Measurements from ENCODE around the gene KIF18B.

KIF18B gene

DNA sequence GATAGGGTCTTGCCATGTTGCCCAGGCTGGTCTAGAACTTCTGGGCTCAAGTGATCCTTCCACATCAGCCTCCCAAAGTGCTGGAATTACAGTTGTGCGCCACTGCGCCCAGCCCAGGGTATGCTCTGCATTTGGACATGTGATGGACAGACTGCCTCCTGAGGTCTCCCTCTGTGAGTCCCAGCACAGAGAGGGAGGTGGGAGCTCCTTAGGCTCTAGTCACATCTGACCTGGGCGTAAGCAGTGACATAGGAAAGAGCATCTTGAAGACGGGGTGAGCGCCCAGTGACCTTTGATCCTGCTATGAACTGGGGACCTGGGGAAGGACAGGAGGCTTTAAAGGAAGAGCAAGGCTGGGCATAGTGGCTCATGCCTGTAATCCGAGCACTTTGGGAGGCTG, 30.1 kb downstream of the KIF18B start:
- no peak for DNase-seq

DNA sequence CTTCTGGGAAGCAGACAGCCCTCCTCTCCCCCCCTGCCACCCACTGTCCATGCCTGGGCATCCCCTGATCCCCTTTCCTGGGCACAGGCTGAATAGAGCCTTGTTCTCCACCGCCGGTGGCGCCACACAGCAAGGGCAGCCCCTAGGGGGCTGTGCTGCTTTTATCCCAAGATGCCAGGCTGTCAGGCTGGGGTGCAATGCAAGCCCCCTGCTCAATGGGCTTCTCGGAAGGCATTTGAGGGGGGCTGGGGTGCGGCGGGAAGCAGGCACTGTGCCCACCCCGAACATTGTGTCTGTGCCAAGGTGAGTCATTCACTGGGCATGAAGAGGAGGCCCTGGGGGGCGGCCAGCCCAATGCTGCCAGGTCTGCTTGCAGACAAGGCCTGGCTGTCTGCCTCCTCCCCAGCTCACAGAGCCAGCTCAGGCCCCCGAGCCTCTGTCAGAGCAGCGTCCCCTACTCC, 30.8 kb downstream of the KIF18B start:
- DNase-seq: no peak

DNA sequence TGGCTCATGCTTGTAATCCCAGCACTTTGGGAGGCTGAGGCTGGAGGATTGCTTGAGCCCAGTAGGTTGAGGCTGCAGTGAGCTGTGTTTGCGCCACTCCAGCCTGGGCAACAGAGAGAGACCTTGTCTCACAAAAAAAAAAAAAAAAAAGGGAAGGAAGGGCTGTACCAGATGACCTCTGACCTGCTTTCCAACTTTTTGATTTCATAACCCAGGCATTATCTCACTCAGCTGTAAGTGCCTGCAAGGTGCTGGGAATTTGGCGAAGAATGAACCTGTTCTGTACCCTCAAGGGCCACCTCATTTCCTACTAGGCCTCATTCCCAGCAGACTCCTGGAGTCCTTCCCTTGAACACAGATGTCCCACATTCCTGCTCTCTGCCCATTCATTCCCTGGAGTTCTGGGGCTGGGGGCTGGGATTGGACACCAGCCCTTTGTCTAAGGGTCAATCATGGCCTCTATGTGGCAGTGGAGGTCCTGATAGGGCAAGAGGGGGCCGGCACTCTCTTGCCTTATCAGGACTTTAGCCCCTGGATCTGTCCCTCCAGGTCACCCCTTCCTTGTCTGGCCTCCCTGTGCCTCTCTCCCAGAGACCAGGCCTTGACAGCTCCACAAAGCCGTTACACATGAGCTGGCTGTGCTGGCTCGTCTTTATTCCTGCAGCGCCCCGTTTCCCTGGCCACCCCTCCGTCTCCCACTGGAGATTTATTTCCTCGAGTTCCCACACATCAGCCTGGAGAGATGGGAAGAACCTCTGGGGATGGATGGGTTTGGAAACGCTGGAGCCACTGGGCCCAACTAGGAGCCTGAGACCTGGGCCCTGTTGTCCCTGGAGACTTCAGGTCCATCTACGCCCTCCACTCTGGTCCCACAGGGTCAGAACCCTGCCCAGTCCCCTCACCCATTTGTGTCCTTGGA, 31.5 kb downstream of the KIF18B start:
- DNase-seq: no peak

DNA sequence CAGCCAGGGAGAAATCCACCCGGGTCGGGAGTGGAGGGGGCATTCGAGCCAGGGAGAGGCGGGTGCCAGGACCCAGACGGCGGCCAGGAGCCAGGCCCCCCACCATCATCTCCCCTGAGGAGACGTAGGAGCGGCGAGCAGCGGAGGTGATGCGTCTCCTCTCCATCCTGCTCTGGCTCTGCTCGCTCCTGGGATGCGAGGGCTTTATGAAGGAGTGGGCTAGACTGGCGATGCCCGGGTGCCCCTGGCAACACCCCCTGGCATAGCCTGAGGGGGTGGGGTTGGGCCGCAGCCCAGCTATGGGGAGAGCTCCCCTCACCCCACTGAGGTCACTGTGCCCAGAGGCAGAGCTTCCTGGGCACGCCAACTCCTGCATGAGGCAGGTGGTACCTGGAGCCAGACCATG, 32.2 kb downstream of the KIF18B start, which contains the start of gene GFAP:
TSS of gene GFAP (minus strand) at position 180 of the 406 bp plus-strand sequence. CDS start at position 166, 14 bp downstream.
- no peak for DNase-seq

DNA sequence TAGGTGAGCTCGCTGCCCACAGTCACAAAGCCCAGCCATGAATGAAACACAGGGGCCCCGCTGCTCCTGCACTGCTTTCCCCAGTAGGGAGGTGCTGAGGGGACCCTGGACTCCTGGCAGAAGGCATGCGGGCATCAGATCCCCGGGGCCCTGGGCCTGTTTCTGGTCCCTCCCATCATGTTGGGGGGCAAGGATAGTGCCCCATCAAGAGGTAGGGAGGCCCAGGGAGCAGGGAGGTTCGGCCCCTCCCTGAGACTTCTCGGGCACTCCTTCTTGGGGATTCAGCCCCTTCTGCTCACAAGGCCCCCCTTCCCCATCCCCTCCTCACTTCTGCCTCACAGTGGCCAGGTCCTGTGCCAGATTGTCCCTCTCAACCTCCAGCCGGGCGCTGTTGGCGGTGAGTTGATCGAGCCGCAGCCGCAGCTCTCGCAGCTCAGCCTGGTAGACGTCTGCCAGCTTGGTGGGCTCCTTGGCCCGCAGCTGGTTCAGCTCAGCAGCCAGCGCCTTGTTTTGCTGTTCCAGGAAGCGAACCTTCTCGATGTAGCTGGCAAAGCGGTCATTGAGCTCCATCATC, 32.8 kb downstream of the KIF18B start:
- no peak for DNase-seq

DNA sequence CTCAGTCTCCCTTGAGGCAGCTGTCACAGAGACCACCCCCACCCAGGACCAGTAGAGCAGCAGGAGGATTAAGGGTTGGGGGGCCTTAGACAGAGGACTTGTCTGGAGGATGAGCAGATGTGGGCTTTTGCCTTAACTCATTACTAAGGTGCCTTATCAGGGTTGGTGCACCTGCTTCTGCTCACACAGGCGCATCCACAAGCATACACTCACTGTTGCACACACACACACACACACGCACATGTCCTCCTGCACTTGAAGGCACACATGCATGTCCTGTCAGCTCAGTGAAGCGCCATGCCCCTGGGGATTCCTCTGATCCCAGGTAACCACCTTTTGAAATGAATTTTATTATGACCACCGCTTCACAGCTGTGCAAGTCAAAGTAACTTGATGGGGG, 33.4 kb downstream of the KIF18B start:
- DNase-seq: no peak

DNA sequence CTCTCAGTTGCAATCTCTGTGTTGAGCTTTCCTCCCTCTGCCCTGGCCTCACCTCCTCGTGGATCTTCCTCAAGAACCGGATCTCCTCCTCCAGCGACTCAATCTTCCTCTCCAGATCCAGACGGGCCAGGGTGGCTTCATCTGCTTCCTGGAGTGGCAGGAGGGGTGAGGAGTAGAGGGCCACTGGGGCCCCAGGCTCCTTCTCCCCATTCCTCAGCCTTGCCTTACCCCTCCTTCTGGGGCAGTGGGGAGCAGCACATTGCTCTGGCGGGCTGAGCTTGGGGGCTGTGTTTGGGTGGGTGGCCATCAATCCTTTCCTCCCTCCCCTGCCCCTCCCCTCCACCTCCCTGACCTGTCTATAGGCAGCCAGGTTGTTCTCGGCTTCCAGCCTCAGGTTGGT, 33.9 kb downstream of the KIF18B start:
- no peak for DNase-seq

DNA sequence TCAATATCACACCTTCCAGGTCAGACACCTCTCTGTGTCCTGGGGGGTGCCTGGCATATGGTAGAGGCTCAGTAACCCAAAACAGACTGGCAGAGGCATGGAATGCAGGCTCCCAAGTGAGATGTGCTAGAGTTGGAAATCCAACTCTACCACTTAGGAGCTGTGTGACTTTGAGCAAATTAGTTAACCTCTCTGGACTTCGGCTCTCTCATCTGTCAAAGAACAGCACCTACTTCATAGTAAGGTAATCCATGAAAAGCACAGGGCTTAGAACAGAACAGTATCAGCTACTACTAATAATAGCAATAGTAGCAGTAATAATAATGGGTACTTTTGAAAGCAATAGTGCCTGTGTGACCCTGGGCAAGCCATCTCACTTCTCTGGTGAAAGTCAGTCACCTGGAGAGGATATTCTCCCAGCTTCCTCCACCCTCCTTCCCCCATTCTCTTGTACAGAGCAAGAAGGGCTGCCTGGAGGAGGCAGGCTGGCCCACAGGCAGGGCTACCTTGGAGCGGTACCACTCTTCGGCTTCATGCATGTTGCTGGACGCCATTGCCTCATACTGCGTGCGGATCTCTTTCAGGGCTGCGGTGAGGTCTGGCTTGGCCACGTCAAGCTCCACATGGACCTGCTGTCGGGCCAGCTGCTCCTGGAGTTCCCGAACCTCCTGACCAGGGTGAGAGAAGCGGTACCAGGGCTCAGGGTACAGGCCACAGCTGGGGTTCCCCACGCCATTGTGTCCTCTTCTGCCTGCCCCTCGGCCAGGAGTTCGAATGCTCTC, 34.6 kb downstream of the KIF18B start:
- no peak for DNase-seq

DNA sequence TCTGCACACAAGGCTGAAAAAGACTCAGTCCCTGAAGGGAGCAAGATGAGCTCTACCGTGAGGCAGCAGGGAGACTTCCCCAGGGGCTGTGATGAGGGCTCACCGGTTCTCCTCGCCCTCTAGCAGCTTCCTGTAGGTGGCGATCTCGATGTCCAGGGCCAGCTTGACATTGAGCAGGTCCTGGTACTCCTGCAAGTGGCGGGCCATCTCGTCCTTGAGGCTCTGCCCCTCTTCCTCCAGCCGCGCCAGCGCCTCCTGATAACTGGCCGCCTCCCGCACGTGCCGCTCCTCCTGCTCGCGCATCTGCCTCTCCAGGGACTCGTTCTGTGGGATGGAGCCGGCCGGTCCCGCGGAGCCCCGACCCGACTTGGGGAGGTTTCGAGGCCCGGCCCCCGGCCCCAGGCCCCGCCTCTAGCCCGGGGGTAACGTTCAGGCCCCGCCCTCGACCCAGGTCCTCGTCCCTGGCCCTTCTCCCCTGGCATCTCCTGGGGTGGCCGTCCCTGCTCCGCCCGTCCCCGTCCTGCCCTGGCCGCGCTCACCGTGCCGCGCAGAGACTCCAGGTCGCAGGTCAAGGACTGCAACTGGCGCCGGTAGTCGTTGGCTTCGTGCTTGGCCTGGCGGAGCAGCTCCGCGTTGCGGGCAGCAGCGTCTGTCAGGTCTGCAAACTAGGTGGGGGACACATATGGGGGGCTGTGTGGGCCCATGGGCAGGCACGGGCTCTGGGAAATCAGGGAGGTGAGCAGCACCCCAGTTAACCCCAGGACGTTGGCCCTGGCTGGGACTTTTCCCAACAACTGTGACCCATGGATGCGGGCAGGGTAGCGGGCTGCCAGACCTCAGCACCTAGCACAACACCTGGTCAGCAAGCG, 36.2 kb downstream of the KIF18B start:
- DNase-seq: no peak

DNA sequence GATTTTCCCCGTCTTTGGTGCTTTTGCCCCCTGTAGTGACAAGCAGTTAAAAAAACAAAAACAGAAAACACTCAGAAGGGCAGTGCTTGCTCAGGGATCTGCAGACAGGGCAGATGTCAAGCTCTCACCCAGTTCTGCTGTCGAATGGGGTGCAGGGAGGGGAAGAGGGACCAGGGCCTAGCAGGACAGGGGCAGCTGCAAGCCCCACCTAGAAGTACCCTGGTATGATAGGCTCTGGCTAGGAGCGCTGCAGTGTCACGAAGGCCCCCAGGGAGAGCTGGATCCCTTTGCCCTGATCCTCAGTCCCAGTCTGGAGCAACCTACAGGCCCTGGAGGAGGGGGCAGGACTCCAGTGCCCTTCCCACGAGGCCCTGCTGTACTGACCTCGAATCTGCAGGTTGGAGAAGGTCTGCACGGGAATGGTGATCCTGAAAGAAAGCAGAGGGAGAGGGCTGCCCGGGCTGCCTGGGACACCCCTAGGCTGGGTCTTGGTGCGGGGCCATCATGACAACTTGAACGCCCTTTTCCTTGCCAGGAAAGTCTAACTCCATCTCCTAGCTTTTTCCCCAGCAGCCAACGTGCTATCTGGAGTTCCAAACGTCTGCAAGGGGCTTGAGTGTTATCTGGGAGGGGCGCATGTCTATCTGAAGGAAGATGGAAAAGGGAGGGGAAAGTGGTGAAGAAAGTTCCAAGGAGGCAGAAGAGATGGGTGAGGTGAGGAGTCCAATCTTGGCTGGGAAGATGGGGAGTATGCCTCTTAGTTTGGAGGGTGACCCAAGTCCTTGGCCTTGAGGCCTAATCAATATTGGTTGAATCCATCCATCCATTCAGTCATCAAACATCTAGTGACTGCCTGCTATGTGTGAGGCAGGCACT, 37.1 kb downstream of the KIF18B start:
- no peak for DNase-seq

DNA sequence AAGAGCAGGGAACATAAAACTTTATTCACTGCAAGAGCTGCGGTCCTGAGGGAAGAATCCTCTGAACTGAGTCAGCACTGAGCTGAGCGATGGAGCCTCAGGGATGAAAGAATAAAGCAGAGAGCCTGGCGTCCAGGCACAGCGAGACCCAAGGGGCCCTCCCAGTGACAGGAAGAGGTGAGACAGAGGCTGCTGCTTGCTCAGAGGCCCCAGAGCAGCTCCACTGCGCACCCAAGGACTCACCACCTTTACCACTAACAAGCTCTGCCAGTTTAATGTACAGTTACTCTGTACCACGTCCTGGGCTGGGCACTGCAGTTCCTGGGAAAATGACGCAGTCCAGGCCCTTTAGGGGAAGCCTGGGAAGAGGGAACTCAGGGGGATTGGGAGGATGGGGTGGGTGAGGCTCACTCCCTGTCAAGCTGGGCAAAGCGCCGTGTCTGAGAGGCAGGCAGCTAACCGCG, 37.9 kb downstream of the KIF18B start:
- no peak for DNase-seq

DNA sequence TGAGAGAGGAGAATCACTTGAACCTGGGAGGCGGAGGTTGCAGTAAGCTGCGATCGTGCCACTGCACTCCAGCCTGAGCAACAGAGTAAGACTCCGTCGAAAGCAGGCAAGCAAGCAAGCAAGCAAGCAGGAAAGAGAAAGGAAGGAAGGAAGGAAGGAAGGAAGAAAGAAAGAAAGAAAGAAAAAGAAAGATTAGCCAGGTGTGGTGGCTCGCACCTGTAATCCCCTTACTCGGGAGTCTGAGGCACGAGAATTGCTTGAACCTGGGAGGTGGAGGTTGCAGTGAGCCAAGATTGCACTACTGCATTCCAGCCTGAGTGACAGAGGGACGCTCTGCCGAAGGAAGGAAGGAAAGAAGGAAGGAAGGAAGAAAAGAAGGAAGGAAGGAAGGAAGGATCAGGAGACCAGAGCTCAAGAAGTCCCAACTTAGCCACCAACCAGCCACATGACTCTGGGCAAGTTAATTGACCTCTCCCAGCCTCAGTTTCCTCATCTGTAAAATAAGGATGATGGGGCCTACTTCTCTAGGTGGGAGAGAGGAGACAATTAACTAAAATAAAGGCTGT, 38.7 kb downstream of the KIF18B start:
- DNase-seq: no peak

DNA sequence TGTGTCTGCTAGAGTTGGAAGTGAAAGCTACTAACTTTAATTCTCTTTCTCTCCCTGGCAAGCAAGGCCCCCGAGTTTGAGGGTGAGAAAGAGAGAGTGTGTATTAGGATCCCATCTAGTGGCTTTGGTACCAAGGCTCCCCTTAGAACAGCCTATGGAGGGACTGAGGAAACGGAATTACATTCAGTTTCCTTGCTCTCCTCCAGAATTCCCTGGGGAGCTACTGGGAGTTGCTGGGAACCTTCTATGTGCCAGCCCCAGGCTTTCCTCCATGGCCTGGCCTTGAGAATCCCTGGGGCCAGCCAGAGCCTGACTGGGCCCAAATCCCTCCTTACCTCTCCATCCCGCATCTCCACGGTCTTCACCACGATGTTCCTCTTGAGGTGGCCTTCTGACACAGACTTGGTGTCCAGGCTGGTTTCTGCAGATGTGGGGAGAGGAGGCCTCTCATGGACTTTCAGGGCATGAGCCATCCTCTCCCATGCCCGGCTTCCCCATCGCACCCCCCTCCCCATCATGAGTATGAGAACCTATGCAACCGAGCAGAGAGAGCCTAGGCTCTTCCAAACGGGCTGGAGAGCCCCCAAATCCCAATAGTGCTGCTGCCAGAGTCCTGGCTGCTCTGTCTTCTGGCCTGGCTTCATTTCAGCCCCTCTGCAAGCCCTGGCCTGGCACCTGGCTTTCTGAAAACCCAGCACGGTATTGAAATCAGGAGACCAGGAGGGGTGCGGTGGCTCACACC, 39.7 kb downstream of the KIF18B start:
- DNase-seq: no peak

DNA sequence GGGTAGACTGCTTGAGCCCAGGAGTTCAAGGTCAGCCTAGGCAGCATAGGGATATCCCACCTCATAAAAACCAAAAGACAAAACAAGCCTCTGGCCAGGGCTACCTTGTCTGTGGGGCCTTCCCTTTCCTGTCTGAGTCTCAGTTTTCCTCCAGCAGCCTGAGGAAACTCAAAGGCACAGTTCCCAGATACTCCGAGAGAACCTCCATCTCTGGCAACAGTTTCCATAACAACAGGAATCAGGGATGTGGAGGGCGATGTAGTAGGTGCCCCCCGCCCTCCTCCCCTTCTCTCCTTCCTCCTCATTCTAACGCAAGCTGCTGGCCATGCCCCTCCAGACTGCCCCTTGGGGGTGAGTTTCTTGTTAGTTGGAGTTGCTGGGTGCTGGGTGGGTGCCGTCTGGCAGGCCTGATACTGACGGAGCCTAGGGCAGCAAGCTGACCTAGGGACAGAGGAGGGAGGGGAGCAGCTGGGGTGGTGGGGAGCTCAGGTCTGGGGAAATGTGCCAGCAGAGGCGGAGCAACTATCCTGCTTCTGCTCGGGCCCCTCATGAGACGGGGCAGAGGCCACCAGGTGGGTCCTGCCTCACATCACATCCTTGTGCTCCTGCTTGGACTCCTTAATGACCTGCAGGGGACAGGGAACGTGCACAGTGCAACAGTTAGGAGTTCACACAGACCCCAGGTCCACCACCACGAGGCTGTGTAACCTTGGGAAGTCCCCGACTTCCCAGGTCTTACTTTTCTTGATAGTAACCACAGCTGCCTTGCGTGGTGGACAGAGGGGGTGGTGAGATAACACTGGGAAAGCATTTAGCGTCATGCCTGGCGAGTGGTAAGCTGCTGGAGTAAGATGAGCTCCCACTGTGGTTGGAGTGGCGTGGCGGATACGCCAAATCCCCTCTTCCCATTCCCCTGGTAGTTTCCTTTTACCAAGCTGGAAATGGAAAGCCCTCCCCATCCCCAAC, 40.5 kb downstream of the KIF18B start:
- DNase-seq: no peak

DNA sequence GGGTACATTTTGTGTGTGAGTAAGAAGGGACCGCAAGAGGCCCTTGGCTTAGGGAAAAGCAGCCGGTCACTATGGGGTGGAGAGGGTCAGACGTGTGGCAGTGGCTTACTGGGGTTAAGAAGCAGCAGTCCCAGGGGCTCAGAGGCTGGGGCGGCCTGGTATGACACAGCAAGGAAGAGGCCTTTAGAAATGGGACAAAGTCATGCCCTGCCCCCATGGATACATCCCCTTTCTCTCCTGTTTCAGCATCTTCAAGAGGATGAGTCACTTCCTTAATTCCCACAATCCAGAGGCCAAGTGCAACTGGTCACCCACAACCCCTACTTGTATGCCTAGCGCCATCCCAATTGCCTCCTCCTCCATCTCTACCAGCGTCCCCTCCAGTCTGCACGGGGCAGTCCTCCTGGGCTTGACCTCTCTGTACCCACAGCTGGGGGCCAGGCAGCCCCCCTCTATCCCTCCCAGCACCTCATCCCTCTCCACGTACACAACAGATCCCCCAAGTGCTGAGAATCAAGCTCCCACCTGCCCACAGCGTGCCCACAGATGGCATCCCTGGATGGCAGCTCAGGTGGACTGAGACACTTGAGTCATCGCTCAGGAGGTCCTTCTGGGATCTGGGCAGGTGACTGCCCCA, 41.4 kb downstream of the KIF18B start:
- no peak for DNase-seq

DNA sequence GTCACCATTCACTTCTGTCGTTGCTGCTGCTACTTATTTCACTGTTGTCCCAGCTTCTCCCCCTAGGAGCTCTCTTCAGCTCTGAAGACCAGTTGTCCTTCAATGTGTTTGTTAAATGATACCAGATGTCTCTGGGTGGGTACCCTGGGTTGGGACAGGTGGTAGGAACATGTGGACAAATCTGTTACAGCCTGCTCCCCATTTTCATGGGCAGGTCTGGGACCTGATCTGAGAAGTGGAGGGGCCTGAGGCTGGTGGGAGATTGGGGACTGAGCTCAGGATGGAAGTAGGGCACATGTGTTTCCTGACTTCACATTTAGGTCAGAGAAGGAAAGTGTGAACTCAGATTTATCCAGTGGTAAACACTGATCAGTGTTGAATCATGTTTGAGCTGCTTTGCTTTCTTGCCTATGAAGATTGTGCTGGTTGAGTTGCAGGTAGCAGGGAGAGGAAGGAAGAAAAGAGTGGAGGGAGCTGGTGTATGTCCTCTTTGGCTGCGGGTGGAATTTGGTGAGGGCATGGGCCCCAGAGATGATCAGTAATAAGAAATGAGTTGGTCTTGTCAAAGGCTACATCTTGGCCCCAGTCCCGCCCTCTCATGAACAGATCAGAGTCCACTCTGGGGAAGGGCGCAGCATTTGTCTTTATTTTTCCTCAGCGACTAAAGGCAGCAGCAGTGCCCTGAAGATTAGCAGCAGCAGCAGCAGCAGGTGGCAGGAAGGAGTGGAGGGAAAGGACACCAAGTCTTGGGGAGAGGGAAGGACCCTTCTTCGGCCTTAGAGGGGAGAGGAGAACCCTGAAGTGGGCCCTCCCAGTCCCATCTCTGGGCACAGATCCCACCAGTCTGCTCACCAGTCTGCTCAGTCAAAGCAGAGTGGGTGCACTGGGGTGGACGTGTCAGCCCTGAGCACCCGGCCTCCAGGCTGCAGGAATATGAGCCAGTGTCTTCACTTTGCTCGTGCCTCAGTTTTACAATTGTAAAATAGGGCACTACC, 42.3 kb downstream of the KIF18B start:
- DNase-seq: no peak
